Measurements from ENCODE around the gene SLC38A6. TPM values are rescaled to one million over a fixed set of nuclear protein-coding genes. Genes with fewer than 3 reads are reported as not detected.
A peak's percentile ranks its signal among the peaks of the same experiment; 100 is the strongest.

Gene SLC38A6
- total and polyA plus RNA-seq, 5 experiments from 2014 or later: 3.6 to 15.7 (median 7.8) TPM

GRCh38 chr14:60964904-60965303, 16.1 kb upstream of the SLC38A6 start:
- Mint-ChIP-seq H3K27me3 (no peaks in the 10 kb centered on the region), H3K36me3 (peaks cover 5 to 12% (median 11%) of the 10 kb centered on the region in 3 donors), H3K4me1 (no peaks in the 10 kb centered on the region), H3K27ac (no peak overlapping the region), H3K4me3 (no peak overlapping the region), H3K9me3 (peaks cover 0 to 12% (median 5%) of the 10 kb centered on the region in 9 donors)
- no peak for DNase-seq
- POLR2A ChIA-PET: no interaction called here
- no peak for ATAC-seq

GRCh38 chr14:60965402-60965801, 15.6 kb upstream of the SLC38A6 start:
- POLR2A ChIA-PET: no interaction called here
- H3K9me3 Mint-ChIP-seq: peaks cover 0 to 7% (median 1%) of the 10 kb centered on the region in 9 donors
- peaks cover 3 to 10% (median 7%) of the 10 kb centered on the region in 3 donors for H3K36me3 Mint-ChIP-seq
- no peaks in the 10 kb centered on the region for H3K4me1 Mint-ChIP-seq
- no peak overlapping the region for H3K27ac Mint-ChIP-seq
- H3K27me3 Mint-ChIP-seq: no peaks in the 10 kb centered on the region
- ATAC-seq: no peak
- no peak for DNase-seq
- no peak overlapping the region for H3K4me3 Mint-ChIP-seq

GRCh38 chr14:60968099-60968498, 12.9 kb upstream of the SLC38A6 start:
- Mint-ChIP-seq H3K9me3 (peaks cover 0 to 2% (median 0%) of the 10 kb centered on the region in 9 donors), H3K27me3 (no peaks in the 10 kb centered on the region), H3K4me3 (no peak overlapping the region), H3K4me1 (peaks cover 0 to 2% (median 0%) of the 10 kb centered on the region in 4 donors), H3K36me3 (peaks cover 0 to 9% (median 3%) of the 10 kb centered on the region in 3 donors), H3K27ac (no peak overlapping the region)
- POLR2A ChIA-PET: interaction anchor here (0.7 kb wide), 1 partner anchor 11 kb away, joined by 3 read pairs; no protein-coding TSS in a partner anchor
- DNase-seq: no peak
- ATAC-seq: no peak

GRCh38 chr14:60968671-60969070, 12.4 kb upstream of the SLC38A6 start:
- POLR2A ChIA-PET: interaction anchor here (0.7 kb wide), 1 partner anchor 11 kb away, joined by 3 read pairs; no protein-coding TSS in a partner anchor
- DNase-seq (no peak), ATAC-seq (no peak)
- Mint-ChIP-seq H3K9me3 (peaks cover 0 to 2% (median 0%) of the 10 kb centered on the region in 9 donors), H3K27me3 (no peaks in the 10 kb centered on the region), H3K4me1 (peaks cover 0 to 2% (median 0%) of the 10 kb centered on the region in 4 donors), H3K36me3 (peaks cover 0 to 9% (median 7%) of the 10 kb centered on the region in 3 donors), H3K27ac (no peak overlapping the region), H3K4me3 (no peak overlapping the region)

- Mint-ChIP-seq H3K27me3 (no peaks in the 10 kb centered on the region), H3K4me1 (peaks cover 0 to 3% (median 1%) of the 10 kb centered on the region in 4 donors)
Measured at GRCh38 chr14:60970146-60970545, 10.9 kb upstream of the SLC38A6 start.

GRCh38 chr14:60971271-60971670, 9.8 kb upstream of the SLC38A6 start:
- H3K27ac Mint-ChIP-seq: no peak overlapping the region

More at GRCh38 chr14:60970146-60970545, 10.9 kb upstream of the SLC38A6 start:
- DNase-seq (no peak), ATAC-seq (no peak)
- peaks cover 0 to 11% (median 10%) of the 10 kb centered on the region in 3 donors for H3K36me3 Mint-ChIP-seq
- POLR2A ChIA-PET: no interaction called here
- no peak overlapping the region for H3K4me3 Mint-ChIP-seq
- H3K9me3 Mint-ChIP-seq: peaks cover 0 to 2% (median 0%) of the 10 kb centered on the region in 9 donors
- no peak overlapping the region for H3K27ac Mint-ChIP-seq

GRCh38 chr14:60972295-60972694, 8.8 kb upstream of the SLC38A6 start:
- Mint-ChIP-seq H3K27ac (peak overlapping the region in 3 of 10 donors; percentile 3 to 61 (median 51)), H3K9me3 (peaks cover 0 to 2% (median 0%) of the 10 kb centered on the region in 9 donors), H3K27me3 (no peaks in the 10 kb centered on the region), H3K4me1 (peaks cover 3 to 14% (median 9%) of the 10 kb centered on the region in 4 donors), H3K36me3 (peaks cover 0 to 15% (median 11%) of the 10 kb centered on the region in 3 donors), H3K4me3 (no peak overlapping the region)
- DNase-seq (no peak), ATAC-seq (no peak)
- POLR2A ChIA-PET: no interaction called here

More at GRCh38 chr14:60971271-60971670, 9.8 kb upstream of the SLC38A6 start:
- DNase-seq (no peak), ATAC-seq (no peak)
- Mint-ChIP-seq H3K4me1 (peaks cover 0 to 9% (median 6%) of the 10 kb centered on the region in 4 donors), H3K9me3 (peaks cover 0 to 2% (median 0%) of the 10 kb centered on the region in 9 donors), H3K27me3 (no peaks in the 10 kb centered on the region), H3K36me3 (peaks cover 0 to 15% (median 11%) of the 10 kb centered on the region in 3 donors), H3K4me3 (no peak overlapping the region)
- POLR2A ChIA-PET: no interaction called here

- no peak for DNase-seq
- Mint-ChIP-seq H3K4me1 (peaks cover 6 to 18% (median 12%) of the 10 kb centered on the region in 4 donors), H3K36me3 (peaks cover 0 to 20% (median 11%) of the 10 kb centered on the region in 3 donors), H3K27ac (peak overlapping the region in 2 of 10 donors; percentile 6 to 46), H3K4me3 (no peak overlapping the region), H3K27me3 (no peaks in the 10 kb centered on the region), H3K9me3 (peaks cover 0 to 2% (median 0%) of the 10 kb centered on the region in 9 donors)
- POLR2A ChIA-PET: no interaction called here
- no peak for ATAC-seq
Measured at GRCh38 chr14:60973070-60973469, 8.0 kb upstream of the SLC38A6 start.

- Mint-ChIP-seq H3K9me3 (peaks cover 0 to 2% (median 0%) of the 10 kb centered on the region in 9 donors), H3K36me3 (peaks cover 0 to 20% (median 11%) of the 10 kb centered on the region in 3 donors), H3K27ac (peak overlapping the region in 1 of 10 donors; percentile 77), H3K27me3 (no peaks in the 10 kb centered on the region), H3K4me3 (no peak overlapping the region), H3K4me1 (peaks cover 6 to 25% (median 19%) of the 10 kb centered on the region in 4 donors)
- ATAC-seq (no peak), DNase-seq (no peak)
- POLR2A ChIA-PET: no interaction called here
Measured at GRCh38 chr14:60974090-60974651, 6.9 kb upstream of the SLC38A6 start.

- H3K36me3 Mint-ChIP-seq: peaks cover 0 to 20% (median 11%) of the 10 kb centered on the region in 3 donors
- H3K4me3 Mint-ChIP-seq: no peak overlapping the region
- H3K27me3 Mint-ChIP-seq: no peaks in the 10 kb centered on the region
- POLR2A ChIA-PET: no interaction called here
- peak overlapping the region in 2 of 10 donors; percentile 30 to 38 for H3K27ac Mint-ChIP-seq
- peaks cover 9 to 31% (median 21%) of the 10 kb centered on the region in 4 donors for H3K4me1 Mint-ChIP-seq
- DNase-seq: no peak
- H3K9me3 Mint-ChIP-seq: peaks cover 0 to 2% (median 0%) of the 10 kb centered on the region in 9 donors
- no peak for ATAC-seq
Measured at GRCh38 chr14:60975551-60975950, 5.5 kb upstream of the SLC38A6 start.

- ATAC-seq (no peak), DNase-seq (no peak)
- Mint-ChIP-seq H3K4me3 (no peak overlapping the region), H3K36me3 (peaks cover 0 to 16% (median 11%) of the 10 kb centered on the region in 3 donors), H3K27ac (peak overlapping the region in 3 of 10 donors; percentile 22 to 67 (median 48)), H3K27me3 (no peaks in the 10 kb centered on the region), H3K9me3 (no peaks in the 10 kb centered on the region), H3K4me1 (peaks cover 7 to 31% (median 21%) of the 10 kb centered on the region in 4 donors)
- POLR2A ChIA-PET: no interaction called here
Measured at GRCh38 chr14:60977847-60978246, 3.2 kb upstream of the SLC38A6 start.

- DNase-seq (no peak), ATAC-seq (no peak)
- no peak overlapping the region for H3K27ac Mint-ChIP-seq
- peaks cover 4 to 23% (median 15%) of the 10 kb centered on the region in 3 donors for H3K36me3 Mint-ChIP-seq
- H3K4me3 Mint-ChIP-seq: no peak overlapping the region
- peaks cover 8 to 19% (median 16%) of the 10 kb centered on the region in 4 donors for H3K4me1 Mint-ChIP-seq
- POLR2A ChIA-PET: interaction anchor here (0.6 to 0.9 kb wide), 3 partner anchors 413 to 1779 kb away, joined by 3 to 6 read pairs (median 4); partner anchors contain the start of gene PPM1A
- no peaks in the 10 kb centered on the region for H3K27me3 Mint-ChIP-seq
- H3K9me3 Mint-ChIP-seq: no peaks in the 10 kb centered on the region
Measured at GRCh38 chr14:60981633-60982455, 799 bp downstream of the SLC38A6 start.

All from naive thymus-derived CD8-positive, alpha-beta T cell (primary cell).